ENCODE results near the gene EFCAB11.

GRCh38 chr14:89900802-89901201 is 53.7 kb downstream of the EFCAB11 start:
- TF ChIP-seq POLR2A (IDR thresholded peaks at IDR 0.05) = no peak
- TF ChIP-seq CTCF (IDR thresholded peaks at IDR 0.05) = no peak
- no peak for TF ChIP-seq EP300 (IDR thresholded peaks at IDR 0.05)

Data from gastroesophageal sphincter (tissue), 3 donors.